GM19328 (cell line): ENCODE measurements around the gene MYO18A.

Experiments
- ATAC-seq: cut with Tn5 transposase; IDR thresholded peaks from one replicate; pipeline ENCODE4 v1.9.1; 2021; ENCODE audit warnings: mild to moderate bottlenecking, moderate library complexity; ENCODE audit not compliant: unreplicated experiment

Gene MYO18A

DNA sequence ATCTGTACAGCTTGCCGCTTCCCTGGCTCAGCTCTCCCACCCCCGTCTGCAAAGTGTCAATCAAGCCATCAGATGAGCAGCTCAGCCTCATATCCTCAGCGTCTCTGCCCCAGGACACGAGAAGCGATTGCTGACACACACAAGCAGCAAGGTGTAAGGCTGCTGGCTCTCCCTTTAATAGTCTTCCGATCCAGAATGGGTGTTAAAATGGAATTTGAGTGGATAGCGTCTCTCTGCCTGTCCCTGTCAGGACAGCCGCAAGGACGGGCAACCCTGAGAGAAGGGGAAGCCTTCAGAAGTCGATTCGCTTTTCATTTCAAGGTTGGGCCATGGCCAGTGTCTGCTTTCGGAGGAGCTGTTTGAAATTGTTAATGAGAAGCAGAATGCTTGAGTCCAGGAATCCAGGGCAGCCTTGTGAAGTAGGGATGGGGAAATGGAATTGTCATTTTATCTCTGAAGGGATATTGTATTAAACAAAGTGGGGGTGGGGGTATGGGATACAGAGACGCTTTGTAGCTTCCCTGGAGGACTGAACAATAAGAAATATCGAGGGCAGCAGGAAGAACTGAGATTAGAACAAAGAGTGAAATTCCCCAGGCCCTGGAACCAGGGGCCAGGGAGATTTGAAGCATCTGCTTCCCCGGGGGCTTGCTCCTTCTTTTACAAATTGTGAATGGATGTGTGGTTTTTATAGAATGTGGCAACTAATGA is 142.0 kb downstream of the MYO18A start:
- no peak for ATAC-seq

DNA sequence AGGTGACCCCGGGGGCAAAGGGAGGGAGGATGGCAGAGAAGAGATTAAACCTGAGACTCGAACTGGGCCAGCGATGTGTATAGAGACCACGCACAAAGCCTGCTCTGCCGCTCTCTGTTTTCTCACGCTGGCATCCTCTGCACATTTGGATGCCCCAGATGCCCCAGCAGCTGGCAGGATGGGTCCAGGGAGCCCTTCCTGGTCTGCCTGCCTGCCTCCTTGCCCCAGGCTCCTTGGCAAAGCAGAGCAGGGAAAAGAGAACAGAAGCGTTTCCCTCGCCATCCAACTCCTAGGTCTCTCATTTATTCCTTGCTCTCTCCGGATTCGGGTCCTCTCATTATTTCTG is 142.5 kb downstream of the MYO18A start:
- ATAC-seq = no peak

DNA sequence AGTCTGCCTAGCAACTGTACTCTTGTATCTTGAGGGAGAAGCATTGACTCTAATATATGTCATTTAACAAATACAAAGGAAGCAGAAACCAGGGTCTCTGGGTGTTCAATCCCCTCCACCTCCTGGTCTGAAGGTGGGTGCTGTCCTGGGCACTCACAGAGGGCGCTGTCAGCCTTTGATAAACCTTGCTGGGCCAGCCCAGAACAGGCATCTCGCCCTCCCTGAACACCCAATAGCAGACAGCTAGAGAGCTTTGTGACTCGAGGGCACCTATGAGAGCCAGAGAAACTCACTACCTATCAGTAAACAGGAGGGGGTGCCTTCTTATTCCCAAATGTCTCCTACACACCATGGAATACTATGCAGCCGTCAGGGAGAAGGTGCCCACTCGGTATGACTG is 143.6 kb downstream of the MYO18A start:
- ATAC-seq = no peak

DNA sequence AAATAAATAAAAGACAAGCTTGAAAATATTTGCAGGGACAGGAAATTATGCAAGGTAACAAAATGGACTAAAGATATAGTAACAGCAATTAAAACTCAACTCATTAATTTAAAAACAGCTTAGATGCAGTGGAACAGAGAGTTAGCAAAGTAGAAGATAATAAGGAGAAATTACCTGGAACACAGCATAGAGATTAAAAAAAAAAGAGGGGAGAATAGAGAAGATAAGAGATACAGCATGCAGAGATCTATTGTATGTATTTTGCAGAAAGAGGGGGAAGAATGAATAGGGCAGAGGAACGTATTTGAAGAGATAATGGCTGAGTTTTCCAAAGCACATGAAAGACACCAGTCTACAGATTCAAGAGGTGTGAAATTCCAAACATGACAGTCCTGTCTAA is 145.7 kb downstream of the MYO18A start:
- ATAC-seq = no peak

DNA sequence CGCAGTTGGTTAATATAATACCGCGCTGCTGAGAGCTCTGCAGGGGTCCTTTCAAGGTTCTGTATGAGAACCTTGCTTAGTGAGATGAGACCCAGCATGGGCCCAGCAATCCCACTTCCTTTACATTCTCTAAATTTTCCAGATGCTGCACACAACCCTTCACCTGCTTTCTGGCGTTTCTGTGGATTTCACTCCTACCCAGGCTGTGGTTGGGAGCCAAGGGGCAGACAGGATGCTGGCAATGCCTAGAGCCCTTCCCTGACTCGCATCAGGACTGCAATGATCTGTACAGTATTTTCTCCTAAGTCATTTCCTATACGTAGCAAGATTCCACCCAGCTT is 147.4 kb downstream of the MYO18A start:
- no peak for ATAC-seq

DNA sequence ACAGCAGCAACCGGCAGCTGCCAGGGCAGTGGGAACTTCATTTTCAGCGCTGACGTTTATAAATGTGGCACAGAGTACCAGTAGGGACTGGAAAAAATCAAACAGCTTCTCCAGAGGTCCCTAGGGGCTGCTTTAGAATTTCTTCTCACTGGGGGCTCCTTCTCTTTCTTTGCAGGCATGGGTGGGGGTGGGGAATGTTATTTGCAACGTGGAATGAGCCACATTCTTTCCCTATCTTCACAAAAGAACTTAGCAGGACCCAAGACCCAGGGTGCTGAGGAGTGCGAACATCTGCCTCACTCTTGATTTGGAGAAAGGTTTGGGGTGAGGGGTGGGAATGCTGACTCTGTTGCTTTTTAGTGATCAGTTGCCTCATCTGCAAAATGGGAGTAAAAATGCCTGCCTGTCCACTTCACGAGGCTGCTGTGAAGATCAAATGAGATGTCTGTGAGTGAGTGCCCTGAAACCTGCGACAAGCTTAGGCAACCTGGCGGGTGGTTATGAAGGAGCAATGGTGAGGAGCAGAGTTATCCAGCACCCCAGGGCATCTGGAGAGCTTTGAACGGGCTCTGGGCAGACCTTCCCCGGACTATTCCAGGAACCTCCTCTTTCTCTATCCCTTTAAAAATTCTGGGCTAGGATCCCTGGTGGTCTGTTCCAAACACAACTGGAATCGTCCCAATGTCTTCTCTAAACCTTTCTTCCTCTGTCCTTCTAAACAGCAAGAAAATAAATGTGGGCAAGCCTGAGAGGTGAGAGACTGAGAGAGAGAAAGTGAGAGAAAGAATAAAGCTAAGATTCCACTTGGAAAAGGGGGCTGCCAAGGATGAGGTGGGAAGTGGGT is 148.0 kb downstream of the MYO18A start:
- ATAC-seq = no peak

DNA sequence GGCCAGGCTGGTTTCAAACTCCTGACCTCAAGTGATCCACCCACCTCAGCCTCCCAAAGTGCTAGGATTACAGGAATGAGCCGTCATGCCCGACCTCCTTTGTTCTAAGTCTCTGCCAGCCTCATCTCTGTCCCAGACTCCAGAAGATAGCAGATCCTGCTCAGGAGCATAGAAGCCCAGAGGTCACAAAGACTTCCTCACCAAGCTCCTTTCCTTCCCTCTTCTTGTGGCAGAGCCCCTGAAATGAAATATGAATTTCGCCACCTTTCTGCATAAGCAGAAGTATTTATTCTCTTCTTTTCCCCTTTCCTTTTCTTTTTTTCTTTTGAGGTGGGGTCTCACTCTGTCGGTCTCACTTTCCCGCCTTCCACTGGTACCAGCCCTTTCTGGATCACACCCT is 148.7 kb downstream of the MYO18A start:
- no peak for ATAC-seq

DNA sequence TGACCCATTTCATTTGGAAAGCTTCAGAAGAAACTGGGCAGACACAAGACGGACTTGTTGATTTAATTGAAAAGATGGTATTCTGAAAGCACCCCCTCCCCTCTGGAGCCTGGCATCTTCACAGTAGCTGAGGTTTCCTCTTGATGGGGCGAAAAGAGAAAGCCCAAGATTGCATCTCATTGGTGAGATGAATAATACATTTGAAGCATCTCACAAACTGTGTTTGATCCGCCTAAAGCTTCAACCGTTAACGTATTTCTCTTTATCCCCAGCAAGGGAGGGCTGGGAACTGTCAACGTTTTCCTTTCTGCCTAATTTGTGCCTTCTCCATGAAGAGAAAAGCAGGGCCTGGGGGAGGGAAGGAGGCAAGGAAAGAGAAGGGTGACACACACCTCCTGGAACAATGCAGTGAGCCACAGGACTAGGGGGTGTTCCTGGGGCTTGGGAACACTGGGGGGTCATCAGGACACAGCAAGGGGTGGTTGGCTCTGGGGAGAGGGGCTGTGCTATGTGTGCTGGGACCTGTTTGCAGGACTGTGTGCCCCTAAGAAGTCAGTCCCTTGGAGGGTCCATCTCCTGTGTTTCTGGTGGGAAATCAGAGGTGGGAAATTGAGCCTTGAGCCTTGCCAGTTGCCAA is 155.8 kb downstream of the MYO18A start:
- ATAC-seq = no peak

DNA sequence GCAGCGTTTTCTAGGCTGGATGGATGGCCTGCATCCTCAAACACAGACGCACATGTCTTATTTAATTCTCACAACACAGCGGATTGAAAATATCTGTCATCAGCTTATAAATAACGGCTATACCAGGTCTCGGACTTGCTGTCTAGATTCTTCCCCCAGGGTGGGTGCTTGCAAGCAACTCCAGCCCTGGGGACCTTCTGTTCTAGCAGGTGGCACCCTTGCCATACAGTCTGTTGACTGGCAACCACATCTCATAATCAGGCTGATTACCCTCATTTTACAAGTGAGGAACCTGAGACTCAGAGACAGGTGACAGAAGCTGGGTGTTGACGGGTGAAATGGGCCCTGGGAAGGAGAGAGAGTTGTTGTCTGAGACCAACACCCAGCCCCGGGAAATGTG is 158.1 kb downstream of the MYO18A start:
- ATAC-seq = no peak

DNA sequence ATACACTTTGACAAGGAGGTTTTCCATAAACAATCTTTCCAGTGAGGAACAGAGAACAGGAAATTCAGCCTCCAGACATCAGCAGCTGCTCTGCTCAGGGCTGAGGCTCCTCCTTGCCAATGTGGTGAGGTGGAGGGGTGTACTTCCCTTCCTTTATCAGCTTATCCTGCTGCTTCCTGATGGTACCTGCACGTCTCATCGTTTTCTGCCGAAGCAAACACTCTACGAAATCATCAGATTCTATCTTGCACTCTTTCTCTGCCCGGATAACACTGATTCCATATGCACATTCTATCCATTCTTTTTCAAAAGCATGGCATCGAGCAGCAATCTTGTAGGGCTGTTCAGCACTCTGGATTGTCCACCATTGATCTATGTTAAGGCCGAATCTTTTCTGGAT is 159.0 kb downstream of the MYO18A start:
- ATAC-seq = no peak
